Activated CD4-positive, alpha-beta T cell treated with anti-CD3 and anti-CD28 coated beads, Interleukin-2, amount 50 U/mL, for 24 hours (primary cell): ENCODE results near the gene TMEM33.
"Not testable (repeated sequence)": the region's sequence is repeated elsewhere in the genome, so short reads cannot be mapped to it uniquely, and the experiment has no call there.

Experiments used
- DNase-seq, 2 donors: peaks; one replicate each; pipeline ENCODE4 v3.0.0-alpha.2; 2020; ENCODE audit warnings: low read depth in 1 of 2, low spot score in 1 of 2

TMEM33 gene

GRCh38 chr4:41934901-41935651 lies at the start of gene TMEM33:
Gene TMEM33, plus strand, starts transcription at chr4:41935429. Its CDS starts 56 bp downstream, at chr4:41935485.
- peak; percentile 56 to 82 for DNase-seq

GRCh38 chr4:41885456-41885855 lies 49.8 kb upstream of the TMEM33 start:
- no peak for DNase-seq

GRCh38 chr4:41887277-41887676 lies 48.0 kb upstream of the TMEM33 start:
- no peak for DNase-seq

- peak in 1 of 2 donors; percentile 32 for DNase-seq
Measured at GRCh38 chr4:41887821-41888686, 47.2 kb upstream of the TMEM33 start.

- no peak for DNase-seq
Measured at GRCh38 chr4:41888687-41889074, 46.5 kb upstream of the TMEM33 start.

GRCh38 chr4:41889317-41889716 lies 45.9 kb upstream of the TMEM33 start:
- DNase-seq = no peak

GRCh38 chr4:41890085-41890484 lies 45.1 kb upstream of the TMEM33 start:
- no peak for DNase-seq

GRCh38 chr4:41896648-41897047 lies 38.6 kb upstream of the TMEM33 start:
- DNase-seq = no peak

- no peak for DNase-seq
Measured at GRCh38 chr4:41897698-41898097, 37.5 kb upstream of the TMEM33 start.

GRCh38 chr4:41909136-41909535 lies 26.1 kb upstream of the TMEM33 start:
- not testable (repeated sequence) for DNase-seq

GRCh38 chr4:41912546-41912945 lies 22.7 kb upstream of the TMEM33 start:
- no peak for DNase-seq

- no peak for DNase-seq
Measured at GRCh38 chr4:41913509-41913908, 21.7 kb upstream of the TMEM33 start.

- DNase-seq = no peak
Measured at GRCh38 chr4:41918278-41918677, 17.0 kb upstream of the TMEM33 start.

GRCh38 chr4:41920416-41920815 lies 14.8 kb upstream of the TMEM33 start:
- DNase-seq = not testable (repeated sequence)

- no peak for DNase-seq
Measured at GRCh38 chr4:41921476-41921875, 13.8 kb upstream of the TMEM33 start.

GRCh38 chr4:41927796-41928499 lies 7.3 kb upstream of the TMEM33 start:
- no peak for DNase-seq

- no peak for DNase-seq
Measured at GRCh38 chr4:41930139-41930831, 4.9 kb upstream of the TMEM33 start.

GRCh38 chr4:41932988-41933387 lies 2.2 kb upstream of the TMEM33 start:
- no peak for DNase-seq

GRCh38 chr4:41933997-41934503 lies 1.2 kb upstream of the TMEM33 start:
- no peak for DNase-seq

- DNase-seq = no peak
Measured at GRCh38 chr4:41934514-41934900, 722 bp upstream of the TMEM33 start.

- peak in 1 of 2 donors; percentile 14 for DNase-seq
Measured at GRCh38 chr4:41935652-41936021, 408 bp downstream of the TMEM33 start.
